Measurements from ENCODE around the gene DNAH1.
A peak's percentile ranks its signal among the peaks of the same experiment; 100 is the strongest.

Gene DNAH1

GRCh38 chr3:52383446-52383845 is 67.3 kb downstream of the DNAH1 start:
- no peak overlapping the region for H3K4me3 ChIP-seq (ENCODE audit: low read length)
- TF ChIP-seq CTCF (conservative IDR thresholded peaks at IDR 0.05; ENCODE audit: low read length): no peak
- no peak for DNase-seq (ENCODE audit: low read depth)

- TF ChIP-seq CTCF (conservative IDR thresholded peaks at IDR 0.05; ENCODE audit: low read length): no peak
- no peak for DNase-seq (ENCODE audit: low read depth)
- no peak overlapping the region for H3K4me3 ChIP-seq (ENCODE audit: low read length)
These were observed 68.1 kb downstream of the DNAH1 start for GRCh38 chr3:52384019-52384761.

GRCh38 chr3:52385157-52385556 is 69.0 kb downstream of the DNAH1 start:
- H3K4me3 ChIP-seq (ENCODE audit: low read length): no peak overlapping the region
- TF ChIP-seq CTCF (conservative IDR thresholded peaks at IDR 0.05; ENCODE audit: low read length): peak; percentile 49
- peak; percentile 12 for DNase-seq (ENCODE audit: low read depth)

GRCh38 chr3:52387481-52387880 is 71.4 kb downstream of the DNAH1 start:
- no peak for TF ChIP-seq CTCF (conservative IDR thresholded peaks at IDR 0.05; ENCODE audit: low read length)
- no peak overlapping the region for H3K4me3 ChIP-seq (ENCODE audit: low read length)
- DNase-seq (ENCODE audit: low read depth): no peak

GRCh38 chr3:52388348-52388821 is 72.3 kb downstream of the DNAH1 start:
- no peak for TF ChIP-seq CTCF (conservative IDR thresholded peaks at IDR 0.05; ENCODE audit: low read length)
- DNase-seq (ENCODE audit: low read depth): no peak
- no peak overlapping the region for H3K4me3 ChIP-seq (ENCODE audit: low read length)

GRCh38 chr3:52388933-52389332 is 72.8 kb downstream of the DNAH1 start:
- DNase-seq (ENCODE audit: low read depth): no peak
- TF ChIP-seq CTCF (conservative IDR thresholded peaks at IDR 0.05; ENCODE audit: low read length): no peak
- H3K4me3 ChIP-seq (ENCODE audit: low read length): no peak overlapping the region

- no peak for TF ChIP-seq CTCF (conservative IDR thresholded peaks at IDR 0.05; ENCODE audit: low read length)
- H3K4me3 ChIP-seq (ENCODE audit: low read length): no peak overlapping the region
- no peak for DNase-seq (ENCODE audit: low read depth)
These were observed 75.0 kb downstream of the DNAH1 start for GRCh38 chr3:52391096-52391495.
